AG04450 (cell line): ENCODE results near the gene MTHFD1L. TPM values are rescaled to one million over a fixed set of nuclear protein-coding genes. Genes with fewer than 3 reads are reported as not detected.

Source experiments
- CTCF ChIA-PET: fragments of 300-600, 350-600 bp; formaldehyde crosslinking; extraction: SDS; loops from one replicate; lab custom pipeline; 2022; ENCODE audit warnings: antibody characterized with exemption, inconsistent platforms; lab: Charles Lee
- POLR2A ChIA-PET: fragments of 350-600 bp; formaldehyde crosslinking; extraction: SDS; loops from one replicate; lab custom pipeline; 2021; ENCODE audit warnings: antibody characterized with exemption, inconsistent platforms; lab: Yijun Ruan, JAX
- DNase-seq: peaks from one replicate; pipeline ENCODE4 v3.0.0-alpha.2; 2011; ENCODE audit warnings: low read depth, low spot score
- H3K27ac ChIP-seq: one replicate; pipeline ENCODE4 v1.5.1; 2012; ENCODE audit warnings: low read depth, low read length, control low read depth
- H3K27me3 ChIP-seq: one replicate; pipeline ENCODE4 v1.6.0; 2012; ENCODE audit warnings: low read length; ENCODE audit not compliant: control insufficient read depth, insufficient read depth
- H3K4me3 ChIP-seq: 2 replicates; pipeline ENCODE4 v1.5.1; 2011; ENCODE audit warnings: mild to moderate bottlenecking, low read depth, low read length, control low read depth
- H3K9me3 ChIP-seq: 2 replicates; pipeline ENCODE4 v1.5.1; 2012; ENCODE audit warnings: low read length; ENCODE audit not compliant: control insufficient read depth, insufficient read depth
- CTCF ChIP-seq: IDR thresholded peaks from 2 replicates; pipeline ENCODE4 v1.5.1; 2011; ENCODE audit warnings: low read depth, low read length, control low read depth, inconsistent platforms
- polyA plus RNA-seq: library from polyadenylated mRNA; depleted of rRNA; stranded (reverse); fragments of >200 nt; gene quantifications from 2 replicates; pipeline ENCODE4 v1.2.3, GENCODE V29; 2011

MTHFD1L gene
- polyA plus RNA-seq, 1 experiment, result 69.1 TPM

GRCh38 chr6:151088599-151088935 is 223.1 kb downstream of the MTHFD1L start:
- Histone ChIP-seq H3K9me3 (no peaks in the 10 kb centered on the region), H3K4me3 (no peak overlapping the region), H3K27me3 (no peaks in the 10 kb centered on the region), H3K27ac (no peak overlapping the region)
- DNase-seq, result no peak
- ChIA-PET CTCF (no interaction called here), POLR2A (interaction anchor here (0.6 kb wide), 1 partner anchor 151 kb away, joined by 7 read pairs; the partner anchor contains the start of gene AKAP12)
- no peak for TF ChIP-seq CTCF

- ChIA-PET POLR2A (interaction anchor here (0.6 kb wide), 1 partner anchor 151 kb away, joined by 7 read pairs; the partner anchor contains the start of gene AKAP12), CTCF (no interaction called here)
- DNase-seq, result no peak
- Histone ChIP-seq H3K27me3 (no peaks in the 10 kb centered on the region), H3K27ac (no peak overlapping the region), H3K9me3 (no peaks in the 10 kb centered on the region), H3K4me3 (no peak overlapping the region)
- TF ChIP-seq CTCF, result no peak
Measured at GRCh38 chr6:151088963-151089362, 223.5 kb downstream of the MTHFD1L start.

GRCh38 chr6:151089978-151090377 is 224.5 kb downstream of the MTHFD1L start:
- no peak for DNase-seq
- Histone ChIP-seq H3K4me3 (no peak overlapping the region), H3K9me3 (no peaks in the 10 kb centered on the region), H3K27me3 (no peaks in the 10 kb centered on the region), H3K27ac (no peak overlapping the region)
- CTCF ChIA-PET, result no interaction called here
- POLR2A ChIA-PET, result no interaction called here
- TF ChIP-seq CTCF, result no peak

GRCh38 chr6:151091571-151091970 is 226.1 kb downstream of the MTHFD1L start:
- POLR2A ChIA-PET, result no interaction called here
- H3K9me3 ChIP-seq, result no peaks in the 10 kb centered on the region
- no peak overlapping the region for H3K4me3 ChIP-seq
- DNase-seq, result no peak
- no peak for TF ChIP-seq CTCF
- no peaks in the 10 kb centered on the region for H3K27me3 ChIP-seq
- CTCF ChIA-PET, result interaction anchor here (1.3 kb wide), 1 partner anchor 77 kb away, joined by 4 read pairs; no protein-coding TSS in a partner anchor
- no peak overlapping the region for H3K27ac ChIP-seq

GRCh38 chr6:151092591-151092990 is 227.1 kb downstream of the MTHFD1L start:
- Histone ChIP-seq H3K27me3 (no peaks in the 10 kb centered on the region), H3K9me3 (no peaks in the 10 kb centered on the region), H3K27ac (no peak overlapping the region), H3K4me3 (no peak overlapping the region)
- TF ChIP-seq CTCF, result no peak
- no peak for DNase-seq
- POLR2A ChIA-PET, result no interaction called here
- CTCF ChIA-PET, result no interaction called here
